Measurements from ENCODE around the gene NKTR. TPM values are rescaled to one million over a fixed set of nuclear protein-coding genes. Genes with fewer than 3 reads are reported as not detected.

The NKTR gene
- total and polyA plus RNA-seq, 9 of the 15 experiments (the other 6 are each of a cell fraction or from before 2014, with no cell fraction given) = 19.7 to 123 (median 92.6) TPM

- no peak for TF ChIP-seq UBTF (IDR thresholded peaks at IDR 0.05; ENCODE audit: borderline replicate concordance in 1 of 2, low read depth in 2 of 2, low read length in 2 of 2)
- TF ChIP-seq CSDE1 (IDR thresholded peaks at IDR 0.05) = no peak
- 0 out of 2 replicates have a peak, but pooled peaks have one; percentile 11 for TF ChIP-seq SMC3 (conservative IDR thresholded peaks at IDR 0.05; ENCODE audit: insufficient read depth, low read depth, low read length)
- no peak for TF ChIP-seq SMAD2 (IDR thresholded peaks at IDR 0.05; ENCODE audit: low read depth, low read length)
- no peak for TF ChIP-seq ZC3H4 (CRISPR knock-in tag; IDR thresholded peaks at IDR 0.05; ENCODE audit: borderline replicate concordance)
- no peak for TF ChIP-seq BCL6 (CRISPR knock-in tag; IDR thresholded peaks at IDR 0.05)
- no peak for TF ChIP-seq ZBTB49 (CRISPR knock-in tag; IDR thresholded peaks at IDR 0.05; ENCODE audit: borderline replicate concordance)
- TF ChIP-seq PTBP1 (IDR thresholded peaks at IDR 0.05; ENCODE audit: low read depth, low read length) = no peak
- TF ChIP-seq MAX (CRISPR knock-in tag; IDR thresholded peaks at IDR 0.05) = peak; percentile 84
- peak; percentile 63; the same call in 1 of the 2 replicates for TF ChIP-seq MITF (IDR thresholded peaks at IDR 0.05)
Observed at GRCh38 chr3:42600111-42600957, at the start of gene NKTR (continued).

All from K562 (cell line).